NCI-H345 treated with DMSO at 0.1 percent for 48 hours (cell line): ENCODE measurements around the gene ZDHHC1.
"Not testable (repeated sequence)": the region's sequence is repeated elsewhere in the genome, so short reads cannot be mapped to it uniquely, and the experiment has no call there.

Source experiments
- DNase-seq: peaks from one replicate; lab custom pipeline; 2025; ENCODE audit not compliant: unreplicated experiment; lab: John Stamatoyannopoulos, UW

Gene ZDHHC1

GRCh38 chr16:67431775-67432505 is 15.7 kb upstream of the ZDHHC1 start:
- no peak for DNase-seq

GRCh38 chr16:67430977-67431774 is 14.9 kb upstream of the ZDHHC1 start, which contains the start of gene HSD11B2:
Gene HSD11B2 (plus strand): TSS chr16:67431121. CDS start chr16:67431249, 128 bp downstream.
- no peak for DNase-seq

GRCh38 chr16:67430504-67430976 is 14.3 kb upstream of the ZDHHC1 start:
- no peak for DNase-seq

- no peak for DNase-seq
These were observed 13.7 kb upstream of the ZDHHC1 start for GRCh38 chr16:67429799-67430503.

- no peak for DNase-seq
These were observed 12.9 kb upstream of the ZDHHC1 start for GRCh38 chr16:67429053-67429798.

GRCh38 chr16:67428146-67428731 is 12.0 kb upstream of the ZDHHC1 start:
- DNase-seq = peak; percentile 54

GRCh38 chr16:67426950-67427349 is 10.7 kb upstream of the ZDHHC1 start:
- DNase-seq = no peak

- DNase-seq = no peak
These were observed 9.7 kb upstream of the ZDHHC1 start for GRCh38 chr16:67426022-67426421.

GRCh38 chr16:67425580-67425979 is 9.3 kb upstream of the ZDHHC1 start:
- DNase-seq = no peak

GRCh38 chr16:67425061-67425460 is 8.8 kb upstream of the ZDHHC1 start:
- no peak for DNase-seq

- DNase-seq = no peak
These were observed 8.0 kb upstream of the ZDHHC1 start for GRCh38 chr16:67424261-67424615.

- DNase-seq = no peak
These were observed 7.5 kb upstream of the ZDHHC1 start for GRCh38 chr16:67423611-67424260.

- DNase-seq = no peak
These were observed 6.7 kb upstream of the ZDHHC1 start for GRCh38 chr16:67423015-67423414.

- DNase-seq = no peak
These were observed 4.8 kb upstream of the ZDHHC1 start for GRCh38 chr16:67421030-67421429.

- DNase-seq = no peak
These were observed 3.7 kb upstream of the ZDHHC1 start for GRCh38 chr16:67419931-67420330.

- DNase-seq = no peak
These were observed 3.2 kb upstream of the ZDHHC1 start for GRCh38 chr16:67419502-67419901.

GRCh38 chr16:67417333-67418061 is 1.2 kb upstream of the ZDHHC1 start:
- DNase-seq = no peak

GRCh38 chr16:67415421-67415820 is 856 bp downstream of the ZDHHC1 start:
- DNase-seq = not testable (repeated sequence)
